ENCODE measurements around the gene POMC.

DNA sequence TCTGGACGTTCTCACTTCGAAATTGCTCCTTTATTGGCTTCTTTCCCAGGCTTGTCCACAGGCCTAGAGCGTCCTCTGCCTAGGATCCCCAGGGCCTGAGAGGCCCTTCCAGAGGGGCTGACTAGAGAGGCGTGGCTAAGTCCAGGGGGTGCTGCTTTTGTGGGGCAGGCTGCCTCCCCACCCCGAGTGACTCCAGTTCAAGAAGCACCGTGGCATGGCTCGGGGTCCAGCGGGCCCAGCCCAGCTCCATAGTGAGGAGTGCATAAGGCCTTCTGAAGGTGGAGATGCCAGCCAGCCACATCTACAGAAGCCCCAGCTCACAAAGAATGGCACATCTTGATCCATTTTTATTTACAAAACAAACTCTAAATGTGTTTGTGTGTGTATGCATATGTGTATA lies 44.8 kb upstream of the POMC start:
- TF ChIP-seq, protein P1, sequence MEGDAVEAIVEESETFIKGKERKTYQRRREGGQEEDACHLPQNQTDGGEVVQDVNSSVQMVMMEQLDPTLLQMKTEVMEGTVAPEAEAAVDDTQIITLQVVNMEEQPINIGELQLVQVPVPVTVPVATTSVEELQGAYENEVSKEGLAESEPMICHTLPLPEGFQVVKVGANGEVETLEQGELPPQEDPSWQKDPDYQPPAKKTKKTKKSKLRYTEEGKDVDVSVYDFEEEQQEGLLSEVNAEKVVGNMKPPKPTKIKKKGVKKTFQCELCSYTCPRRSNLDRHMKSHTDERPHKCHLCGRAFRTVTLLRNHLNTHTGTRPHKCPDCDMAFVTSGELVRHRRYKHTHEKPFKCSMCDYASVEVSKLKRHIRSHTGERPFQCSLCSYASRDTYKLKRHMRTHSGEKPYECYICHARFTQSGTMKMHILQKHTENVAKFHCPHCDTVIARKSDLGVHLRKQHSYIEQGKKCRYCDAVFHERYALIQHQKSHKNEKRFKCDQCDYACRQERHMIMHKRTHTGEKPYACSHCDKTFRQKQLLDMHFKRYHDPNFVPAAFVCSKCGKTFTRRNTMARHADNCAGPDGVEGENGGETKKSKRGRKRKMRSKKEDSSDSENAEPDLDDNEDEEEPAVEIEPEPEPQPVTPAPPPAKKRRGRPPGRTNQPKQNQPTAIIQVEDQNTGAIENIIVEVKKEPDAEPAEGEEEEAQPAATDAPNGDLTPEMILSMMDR (conservative IDR thresholded peaks at IDR 0.05; ENCODE audit: low read length) = no peak
- TF ChIP-seq EZH2phosphoT487 (IDR thresholded peaks at IDR 0.05; ENCODE audit: borderline replicate concordance) = no peak

Data from Loucy (cell line).